ENCODE measurements around the gene TP53. TPM values are rescaled to one million over a fixed set of nuclear protein-coding genes. Genes with fewer than 3 reads are reported as not detected.

The TP53 gene
- total and polyA plus RNA-seq, 2 donors (not counting 1 experiment from before 2014, with no cell fraction given), result 23.0 to 35.5 TPM

DNA sequence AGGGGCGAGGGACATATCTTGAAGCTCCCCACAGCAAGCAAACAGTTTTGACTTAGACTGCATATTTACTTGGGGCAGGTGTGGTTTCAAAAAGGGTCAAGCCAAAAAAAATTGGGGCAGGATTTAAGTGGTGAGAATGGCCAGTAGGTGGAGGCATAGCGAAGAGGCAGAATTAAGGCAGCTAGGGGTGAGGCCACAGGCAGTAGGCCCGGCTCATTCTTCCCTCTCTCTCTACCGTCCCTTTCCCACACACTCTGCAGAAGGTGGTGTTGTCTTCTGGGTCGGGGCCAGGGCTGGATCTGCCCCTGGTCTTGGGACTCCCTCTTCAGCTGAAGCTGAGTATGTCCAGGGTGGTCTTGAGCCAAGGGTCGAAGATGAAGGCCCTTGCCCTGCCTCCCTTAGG, 54.8 kb downstream of the TP53 start:
- Histone ChIP-seq H4K20me1 (ENCODE audit: control insufficient read depth, extremely low read depth, insufficient read depth, low read length) (no peaks in the 10 kb centered on the region), H2AFZ (ENCODE audit: low read length) (peak overlapping the region; percentile 6), H3K9me3 (ENCODE audit: control insufficient read depth, insufficient read depth, low read depth, low read length) (no peaks in the 10 kb centered on the region), H3K79me2 (ENCODE audit: control insufficient read depth, insufficient read depth, low read length) (no peaks in the 10 kb centered on the region), H3K4me1 (ENCODE audit: control insufficient read depth, extremely low read depth, insufficient read depth, low read length) (no peaks in the 10 kb centered on the region), H3K36me3 (ENCODE audit: control insufficient read depth, insufficient read depth, low read length) (no peaks in the 10 kb centered on the region), H3K4me3 (replicated peaks in 1 of 4; ENCODE audit: control extremely low read depth in 1 of 4, insufficient read depth in 1 of 4, low read depth in 3 of 4, low read length in 4 of 4) (no peak overlapping the region), H3K27ac (ENCODE audit: insufficient read depth, low read length) (no peak overlapping the region), H3K4me2 (ENCODE audit: extremely low read depth, insufficient read depth, low read length) (no peak overlapping the region), H3K9ac (ENCODE audit: insufficient read depth, low read length) (no peak overlapping the region), H3K27me3 (ENCODE audit: control insufficient read depth, insufficient read depth, low read length) (no peaks in the 10 kb centered on the region)
- no peak for TF ChIP-seq EZH2 (IDR thresholded peaks at IDR 0.05; ENCODE audit: low read length, missing control alignments)
- TF ChIP-seq, protein P1, sequence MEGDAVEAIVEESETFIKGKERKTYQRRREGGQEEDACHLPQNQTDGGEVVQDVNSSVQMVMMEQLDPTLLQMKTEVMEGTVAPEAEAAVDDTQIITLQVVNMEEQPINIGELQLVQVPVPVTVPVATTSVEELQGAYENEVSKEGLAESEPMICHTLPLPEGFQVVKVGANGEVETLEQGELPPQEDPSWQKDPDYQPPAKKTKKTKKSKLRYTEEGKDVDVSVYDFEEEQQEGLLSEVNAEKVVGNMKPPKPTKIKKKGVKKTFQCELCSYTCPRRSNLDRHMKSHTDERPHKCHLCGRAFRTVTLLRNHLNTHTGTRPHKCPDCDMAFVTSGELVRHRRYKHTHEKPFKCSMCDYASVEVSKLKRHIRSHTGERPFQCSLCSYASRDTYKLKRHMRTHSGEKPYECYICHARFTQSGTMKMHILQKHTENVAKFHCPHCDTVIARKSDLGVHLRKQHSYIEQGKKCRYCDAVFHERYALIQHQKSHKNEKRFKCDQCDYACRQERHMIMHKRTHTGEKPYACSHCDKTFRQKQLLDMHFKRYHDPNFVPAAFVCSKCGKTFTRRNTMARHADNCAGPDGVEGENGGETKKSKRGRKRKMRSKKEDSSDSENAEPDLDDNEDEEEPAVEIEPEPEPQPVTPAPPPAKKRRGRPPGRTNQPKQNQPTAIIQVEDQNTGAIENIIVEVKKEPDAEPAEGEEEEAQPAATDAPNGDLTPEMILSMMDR (conservative IDR thresholded peaks at IDR 0.05 in 1 of 2, IDR thresholded peaks at IDR 0.05 in 1 of 2; ENCODE audit: low read depth in 1 of 2, low read length in 2 of 2), result peak; percentile 58 to 71
- DNase-seq (ENCODE audit: low read depth in 2 of 2), result peak; percentile 36 to 64

DNA sequence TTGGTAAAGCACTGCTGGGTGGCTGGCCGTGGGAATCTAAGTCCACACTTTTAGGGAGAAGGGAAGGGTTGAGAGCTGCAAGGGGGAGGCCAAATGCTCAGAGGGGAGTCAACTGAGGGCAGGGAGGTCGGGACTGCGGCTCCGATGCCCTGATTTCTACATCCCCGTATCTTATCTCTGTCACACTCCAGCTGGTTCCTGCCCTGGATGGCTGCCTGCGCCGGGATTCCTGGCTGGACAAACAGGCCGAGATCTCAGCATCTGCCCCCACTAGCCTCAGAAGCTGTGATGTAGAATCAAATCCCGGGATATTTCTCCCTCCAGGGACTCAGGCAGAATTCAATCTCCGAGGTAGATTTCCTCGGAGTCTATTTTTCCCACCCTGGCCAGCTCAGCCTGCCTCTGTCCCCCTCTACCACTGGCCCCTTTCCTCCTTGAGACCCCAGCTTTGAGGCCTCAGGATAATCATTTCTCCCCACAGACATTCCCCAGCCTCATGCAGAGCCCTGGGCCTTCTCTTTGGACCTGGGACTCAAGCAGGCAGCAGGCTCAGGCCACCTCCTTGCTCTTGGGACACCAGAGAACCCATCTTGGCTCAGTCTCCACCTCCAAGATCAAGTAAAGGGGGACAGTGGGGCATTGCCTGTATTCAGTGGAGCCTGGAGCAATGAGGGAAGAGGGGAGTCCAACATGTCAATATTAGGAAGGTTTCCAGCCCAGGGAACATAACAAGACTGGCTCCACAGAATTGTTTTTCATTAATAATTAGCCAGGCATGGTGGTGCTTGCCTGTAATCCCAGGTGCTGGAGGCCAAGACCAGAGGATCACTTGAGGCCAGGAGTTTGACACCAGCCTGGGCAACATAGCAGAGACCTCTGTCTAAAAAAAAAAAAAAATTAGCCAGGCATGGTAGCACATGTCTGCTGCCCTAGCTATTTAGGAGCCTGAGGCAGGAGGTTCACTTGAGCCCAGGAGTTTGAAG, 55.6 kb downstream of the TP53 start:
- Histone ChIP-seq H3K36me3 (ENCODE audit: control insufficient read depth, insufficient read depth, low read length) (no peaks in the 10 kb centered on the region), H3K4me3 (replicated peaks in 1 of 4; ENCODE audit: control extremely low read depth in 1 of 4, insufficient read depth in 1 of 4, low read depth in 3 of 4, low read length in 4 of 4) (no peak overlapping the region), H4K20me1 (ENCODE audit: control insufficient read depth, extremely low read depth, insufficient read depth, low read length) (no peaks in the 10 kb centered on the region), H3K9ac (ENCODE audit: insufficient read depth, low read length) (no peak overlapping the region), H3K4me2 (ENCODE audit: extremely low read depth, insufficient read depth, low read length) (no peak overlapping the region), H3K4me1 (ENCODE audit: control insufficient read depth, extremely low read depth, insufficient read depth, low read length) (peaks cover 2% of the 10 kb centered on the region), H3K27me3 (ENCODE audit: control insufficient read depth, insufficient read depth, low read length) (no peaks in the 10 kb centered on the region), H3K9me3 (ENCODE audit: control insufficient read depth, insufficient read depth, low read depth, low read length) (no peaks in the 10 kb centered on the region), H3K27ac (ENCODE audit: insufficient read depth, low read length) (no peak overlapping the region), H2AFZ (ENCODE audit: low read length) (no peak overlapping the region), H3K79me2 (ENCODE audit: control insufficient read depth, insufficient read depth, low read length) (peaks cover 6% of the 10 kb centered on the region)
- TF ChIP-seq, protein P1 (conservative IDR thresholded peaks at IDR 0.05 in 1 of 2, IDR thresholded peaks at IDR 0.05 in 1 of 2; ENCODE audit: low read depth in 1 of 2, low read length in 2 of 2), result no peak
- TF ChIP-seq EZH2 (IDR thresholded peaks at IDR 0.05; ENCODE audit: low read length, missing control alignments), result no peak
- no peak for DNase-seq (ENCODE audit: low read depth in 2 of 2)

DNA sequence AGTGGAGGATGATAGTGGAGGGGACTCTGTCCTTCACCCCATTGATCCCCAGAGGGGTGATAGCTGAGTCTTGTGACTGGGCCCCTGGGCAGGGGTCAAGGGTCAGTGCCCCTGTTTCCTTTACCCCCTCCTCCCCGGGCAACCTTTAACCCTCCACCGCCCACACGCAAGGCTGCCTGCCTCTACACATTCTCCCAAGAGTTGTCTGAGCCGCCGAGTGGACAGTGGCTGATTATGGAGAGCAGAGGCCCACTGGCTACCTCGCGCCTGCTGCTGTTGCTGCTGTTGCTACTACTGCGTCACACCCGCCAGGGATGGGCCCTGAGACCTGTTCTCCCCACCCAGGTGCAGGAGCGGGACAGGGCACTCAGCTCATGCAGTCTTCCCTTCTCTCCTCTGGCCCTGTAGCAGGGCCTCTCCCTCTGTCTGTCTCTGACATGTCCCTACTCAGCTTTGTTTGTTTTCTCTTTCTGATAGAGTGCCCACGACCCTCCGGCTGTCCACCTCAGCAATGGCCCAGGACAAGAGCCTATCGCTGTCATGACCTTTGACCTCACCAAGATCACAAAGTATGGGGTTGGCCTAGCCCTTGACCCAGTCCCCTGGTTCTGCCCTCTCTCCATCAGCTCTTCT, 57.2 kb downstream of the TP53 start, which contains the start of gene SHBG:
SHBG (plus strand) TSS at position 197 of the 633 bp plus-strand sequence; CDS start at position 235, 38 bp downstream.
- no peaks in the 10 kb centered on the region for H3K27me3 ChIP-seq (ENCODE audit: control insufficient read depth, insufficient read depth, low read length)
- H3K4me3 ChIP-seq (replicated peaks in 1 of 4; ENCODE audit: control extremely low read depth in 1 of 4, insufficient read depth in 1 of 4, low read depth in 3 of 4, low read length in 4 of 4), result no peak within 1 kb of the TSS
- peaks cover 5% of the 10 kb centered on the region for H3K4me1 ChIP-seq (ENCODE audit: control insufficient read depth, extremely low read depth, insufficient read depth, low read length)
- no peak within 1 kb of the TSS for H3K27ac ChIP-seq (ENCODE audit: insufficient read depth, low read length)
- no peak within 1 kb of the TSS for H3K9ac ChIP-seq (ENCODE audit: insufficient read depth, low read length)
- H3K79me2 ChIP-seq (ENCODE audit: control insufficient read depth, insufficient read depth, low read length), result peaks cover 8% of the 10 kb centered on the region
- no peaks in the 10 kb centered on the region for H3K36me3 ChIP-seq (ENCODE audit: control insufficient read depth, insufficient read depth, low read length)
- DNase-seq (ENCODE audit: low read depth in 2 of 2), result no peak
- no peak for TF ChIP-seq EZH2 (IDR thresholded peaks at IDR 0.05; ENCODE audit: low read length, missing control alignments)
- TF ChIP-seq, protein P1 (conservative IDR thresholded peaks at IDR 0.05 in 1 of 2, IDR thresholded peaks at IDR 0.05 in 1 of 2; ENCODE audit: low read depth in 1 of 2, low read length in 2 of 2), result no peak
- no peak within 1 kb of the TSS for H3K4me2 ChIP-seq (ENCODE audit: extremely low read depth, insufficient read depth, low read length)
- no peak within 1 kb of the TSS for H2AFZ ChIP-seq (ENCODE audit: low read length)
- H4K20me1 ChIP-seq (ENCODE audit: control insufficient read depth, extremely low read depth, insufficient read depth, low read length), result no peaks in the 10 kb centered on the region
- no peaks in the 10 kb centered on the region for H3K9me3 ChIP-seq (ENCODE audit: control insufficient read depth, insufficient read depth, low read depth, low read length)
